ENCODE data around the gene SKAP2.
A peak's percentile ranks its signal among the peaks of the same experiment; 100 is the strongest.

The SKAP2 gene

DNA sequence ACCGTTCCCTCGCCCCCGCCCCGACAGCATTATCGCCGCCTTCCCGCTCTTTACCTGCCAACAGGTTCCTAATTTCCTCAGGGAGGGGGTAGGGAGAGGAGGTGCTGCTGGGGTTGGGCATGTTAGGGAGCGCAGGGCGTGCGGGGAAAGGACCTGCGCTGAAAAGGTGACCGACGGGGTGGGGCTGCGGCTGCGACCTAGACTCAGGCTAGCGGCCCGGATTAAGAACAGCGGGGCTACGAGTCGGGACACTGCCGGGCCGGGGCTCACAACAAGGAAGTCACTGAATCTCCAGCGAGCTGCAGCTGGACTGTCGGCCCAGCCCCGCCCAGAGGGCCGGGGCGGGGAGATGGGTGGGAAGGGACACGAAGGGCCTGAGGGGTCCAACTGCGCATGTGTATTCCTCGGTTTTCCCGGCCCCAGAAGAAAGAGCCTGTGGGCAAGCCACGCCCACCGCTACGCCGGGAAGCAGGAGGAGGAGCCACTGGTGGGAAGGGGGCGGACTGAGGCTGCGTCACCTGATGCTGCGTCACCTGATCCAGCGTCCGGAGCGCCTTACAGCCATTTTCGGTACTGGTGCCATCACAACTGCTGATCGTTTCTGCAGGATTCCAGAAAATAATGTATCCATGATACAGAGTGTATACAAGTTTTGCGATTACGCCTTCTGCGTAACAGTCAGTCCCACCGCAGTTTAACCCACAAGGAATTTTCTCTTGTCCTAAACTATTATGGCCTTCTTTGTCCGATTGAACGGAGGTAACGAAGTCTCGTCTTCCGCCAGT lies at the start of gene SKAP2:
SKAP2 (minus strand) TSS at position 282 of the 785 bp plus-strand sequence; CDS start at position 121, 161 bp downstream.
- DNase-seq = peak; percentile 90

DNA sequence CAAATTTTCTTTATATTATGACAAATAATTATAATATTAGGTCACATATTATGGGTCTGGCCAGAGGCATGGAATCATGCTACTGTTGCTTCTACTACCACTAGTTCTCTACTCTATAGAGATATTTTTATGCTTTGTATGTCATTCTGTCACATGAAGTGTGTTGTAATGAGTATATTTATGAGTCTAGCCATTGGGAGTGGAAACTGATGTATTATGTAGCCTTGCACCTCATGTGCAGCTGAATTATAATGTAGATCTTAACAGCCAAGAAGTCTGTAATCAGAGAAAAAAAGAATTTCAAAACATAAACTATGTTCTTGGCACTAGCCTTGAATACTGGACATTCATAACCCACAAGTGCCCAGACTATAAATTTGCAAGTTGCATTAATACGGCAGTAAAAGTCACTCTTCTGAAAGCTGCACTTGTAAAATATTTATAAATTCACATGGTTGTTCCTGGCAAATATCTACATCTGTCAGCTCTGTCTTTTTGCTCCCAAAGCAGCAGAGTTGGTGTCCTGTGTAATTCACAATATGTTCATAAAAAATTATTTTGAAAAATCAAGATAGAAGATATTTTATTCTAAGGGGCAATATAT lies 48.6 kb upstream of the SKAP2 start:
- no peak for DNase-seq

- peak; percentile 2 for DNase-seq
Observed at GRCh38 chr7:26912338-26912737, 47.9 kb upstream of the SKAP2 start.

DNA sequence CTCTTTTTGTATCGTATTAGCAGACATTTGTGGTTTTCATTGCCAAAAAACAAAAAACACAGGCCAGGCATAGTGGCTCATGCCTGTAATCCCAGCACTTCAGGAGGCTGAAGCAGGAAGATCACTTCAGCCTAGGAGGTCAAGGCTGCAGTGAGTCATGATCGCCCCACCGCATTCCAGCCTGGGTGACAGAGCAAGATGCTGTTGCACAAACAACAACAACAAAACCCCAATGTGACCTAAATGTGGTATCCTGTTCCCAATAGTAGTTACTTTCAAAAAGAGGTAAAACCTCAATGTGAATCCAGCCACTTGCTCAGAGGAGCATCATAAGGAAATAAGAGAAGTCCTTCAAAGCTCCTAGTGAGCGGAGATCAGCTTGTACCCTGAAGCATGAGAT lies 45.8 kb upstream of the SKAP2 start:
- DNase-seq = no peak

DNA sequence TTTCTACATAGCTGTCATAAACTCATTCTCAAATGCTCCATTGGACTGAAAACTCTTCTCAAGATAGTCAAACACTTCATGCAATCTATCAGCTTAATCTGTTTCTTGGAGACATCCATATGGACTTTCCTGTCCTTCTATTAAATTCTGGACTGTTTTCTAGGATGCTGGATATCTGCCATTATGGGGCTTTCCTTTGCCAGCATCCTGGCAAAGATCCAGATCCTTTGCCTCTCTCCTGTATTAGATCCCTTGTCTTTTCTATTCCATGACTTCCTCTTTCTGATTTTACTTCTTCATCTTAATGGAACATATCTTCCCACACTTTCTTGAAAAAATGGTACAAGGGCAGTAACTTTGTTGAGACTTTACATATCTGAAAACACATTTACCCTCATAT lies 35.9 kb upstream of the SKAP2 start:
- DNase-seq = no peak

DNA sequence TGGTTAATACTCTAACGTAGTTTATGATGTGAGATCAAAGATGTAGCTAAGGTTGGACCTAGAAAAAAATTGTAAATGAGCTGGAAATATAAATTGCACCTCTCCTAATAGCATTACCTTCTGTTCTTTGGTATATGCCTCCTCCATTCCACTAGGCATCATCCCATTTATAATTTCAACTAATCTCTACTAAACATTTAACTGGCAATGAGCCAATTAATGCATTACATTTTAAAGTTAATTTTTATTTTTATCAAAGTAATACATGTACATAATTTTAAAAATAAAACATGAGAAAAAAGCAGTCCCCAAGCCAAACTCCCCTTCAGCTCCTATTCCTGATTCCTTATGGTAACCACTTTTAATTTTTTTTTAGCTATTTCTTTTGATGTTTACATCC lies 35.1 kb upstream of the SKAP2 start:
- no peak for DNase-seq

GRCh38 chr7:26898891-26899290 lies 34.5 kb upstream of the SKAP2 start:
- DNase-seq = no peak

- no peak for DNase-seq
Observed at GRCh38 chr7:26897928-26898327, 33.5 kb upstream of the SKAP2 start.

- DNase-seq = no peak
Observed at GRCh38 chr7:26891400-26892350, 27.3 kb upstream of the SKAP2 start.

DNA sequence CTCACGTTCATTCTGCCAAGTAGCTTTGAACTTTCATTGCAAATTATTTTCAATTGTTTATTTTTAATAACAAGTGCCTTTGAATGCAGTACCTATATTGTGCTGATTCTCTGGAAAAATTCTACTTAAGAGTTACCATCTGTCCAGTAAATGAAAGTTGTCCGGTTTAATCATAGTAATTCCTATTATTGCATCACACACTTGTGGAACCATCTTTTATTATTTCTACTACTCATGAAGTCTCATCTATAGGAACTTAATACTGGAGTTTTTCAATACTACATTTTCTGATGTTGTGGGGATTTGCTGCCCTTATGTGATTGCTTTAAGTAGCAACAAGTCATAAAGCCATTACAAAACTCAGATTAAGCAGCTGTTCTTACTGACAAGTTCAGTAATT lies 16.5 kb upstream of the SKAP2 start:
- no peak for DNase-seq

DNA sequence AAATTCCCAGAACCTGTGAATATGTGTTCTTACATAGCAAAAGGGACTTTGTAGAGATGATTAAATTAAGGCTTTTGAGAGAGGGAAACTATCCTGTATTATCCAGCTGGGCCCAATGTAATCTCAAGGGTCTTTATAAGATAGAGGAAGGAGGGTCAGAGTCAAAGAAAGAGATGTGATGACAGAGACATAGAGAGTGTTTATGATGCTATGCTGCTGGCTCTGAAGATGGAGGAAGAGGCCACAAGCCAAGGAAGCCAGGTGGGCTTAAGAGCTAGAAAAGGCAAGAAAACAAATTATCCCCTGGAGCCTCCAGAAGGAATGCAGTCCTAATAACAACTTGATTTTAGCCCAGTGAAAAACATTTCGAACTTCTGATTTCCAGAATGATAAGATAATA lies 15.3 kb upstream of the SKAP2 start:
- no peak for DNase-seq

DNA sequence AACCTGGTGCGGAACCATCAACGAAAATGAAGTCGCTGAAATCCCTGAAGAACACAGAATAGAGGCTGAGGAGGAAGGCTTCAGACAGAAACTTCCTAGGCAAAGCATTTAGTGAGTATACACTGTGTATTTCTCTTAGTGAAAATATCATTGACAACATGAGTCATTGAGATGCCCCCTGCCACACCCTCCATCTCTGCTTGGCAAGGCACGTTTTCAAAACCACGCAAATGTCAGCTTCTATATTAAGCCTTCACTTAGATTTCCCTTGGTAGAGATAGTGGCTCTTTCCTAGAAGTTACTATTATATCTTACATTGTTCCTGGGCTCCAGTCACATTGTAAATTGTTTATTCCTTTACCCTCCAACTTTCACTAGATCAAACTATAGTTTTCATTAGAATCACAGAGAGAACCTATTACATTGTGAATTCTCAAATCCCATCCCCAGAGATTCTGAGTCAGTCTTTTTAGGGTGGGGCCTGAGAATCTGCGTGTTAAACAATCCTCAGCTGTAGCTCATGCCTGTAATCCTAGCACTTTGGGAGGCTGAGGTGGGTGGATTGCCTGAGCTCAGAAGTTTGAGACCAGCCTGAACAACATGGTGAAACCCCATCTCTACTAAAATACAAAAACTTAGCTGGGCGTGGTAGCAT lies 4.6 kb upstream of the SKAP2 start:
- no peak for DNase-seq

GRCh38 chr7:26865094-26865388 lies 651 bp upstream of the SKAP2 start:
- no peak for DNase-seq

- DNase-seq = peak; percentile 48
Observed at GRCh38 chr7:26863518-26864308, 677 bp downstream of the SKAP2 start.

GRCh38 chr7:26862834-26863233 lies 1.6 kb downstream of the SKAP2 start:
- no peak for DNase-seq

GRCh38 chr7:26861050-26861449 lies 3.3 kb downstream of the SKAP2 start:
- DNase-seq = no peak

GRCh38 chr7:26860361-26860760 lies 4.0 kb downstream of the SKAP2 start:
- DNase-seq = no peak

DNA sequence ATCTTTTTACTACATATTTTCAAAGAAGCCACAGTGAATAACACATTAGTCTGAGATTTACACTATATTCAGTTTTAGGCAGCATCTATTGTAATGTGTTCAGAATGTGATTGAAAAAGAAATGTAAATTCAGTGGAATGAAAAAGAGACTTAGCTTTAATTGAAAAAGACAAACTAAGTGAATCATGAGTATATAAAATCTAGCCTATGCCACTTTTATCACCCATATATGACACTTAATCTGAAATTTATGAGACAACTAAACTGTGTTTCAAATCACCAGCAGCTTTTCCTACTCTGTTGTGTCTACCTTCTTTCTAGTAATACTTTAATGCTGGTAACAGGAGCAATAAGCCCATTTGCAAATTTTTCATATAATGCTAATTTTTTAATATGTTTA lies 4.7 kb downstream of the SKAP2 start:
- no peak for DNase-seq

GRCh38 chr7:26858735-26859134 lies 5.7 kb downstream of the SKAP2 start:
- DNase-seq = no peak

DNA sequence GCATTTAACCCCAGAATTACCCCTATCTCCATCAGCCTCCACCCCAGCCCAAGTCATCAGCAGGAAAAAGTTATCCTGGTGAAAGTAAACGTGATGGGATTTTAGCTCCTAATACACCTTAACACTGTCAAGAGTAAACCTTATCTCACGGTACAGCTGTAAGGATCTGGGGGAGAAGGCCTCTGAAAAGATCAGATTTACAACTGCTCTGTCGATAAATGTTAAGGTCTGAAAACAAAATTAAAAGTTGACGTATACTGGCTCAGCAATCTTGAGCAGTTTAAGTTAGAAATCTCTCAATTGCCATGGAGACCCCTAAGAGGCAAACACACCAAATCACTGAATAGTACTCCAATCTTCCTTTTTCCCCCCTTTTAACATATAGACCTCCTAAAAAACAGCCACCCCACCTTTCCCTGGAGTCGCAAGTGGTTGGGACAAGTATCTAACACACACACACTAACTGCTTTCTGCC lies 6.1 kb downstream of the SKAP2 start:
- no peak for DNase-seq

GRCh38 chr7:26857506-26858240 lies 6.7 kb downstream of the SKAP2 start:
- DNase-seq = no peak

DNA sequence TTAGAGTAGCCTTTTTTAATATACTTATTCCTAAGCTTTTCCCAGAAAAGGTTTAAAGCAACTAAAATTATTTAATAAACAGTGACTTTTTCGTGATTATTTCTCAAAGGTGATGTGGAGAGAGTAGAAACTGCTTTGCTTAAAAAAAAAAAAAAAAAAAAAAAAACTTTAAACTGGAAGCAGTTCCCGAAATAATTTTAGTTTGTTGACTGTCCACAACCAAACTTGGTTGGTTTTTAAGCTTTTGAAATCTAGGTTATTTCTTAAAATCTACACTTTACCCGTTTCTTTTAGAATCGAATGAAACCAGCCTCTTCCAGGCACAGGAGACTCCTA lies 7.3 kb downstream of the SKAP2 start:
- DNase-seq = no peak

All from CD4-positive, alpha-beta T cell treated with Interleukin-10 for 1 hour (primary cell).